OCI-LY7 (cell line): ENCODE results near the gene ELOVL6. TPM values are rescaled to one million over a fixed set of nuclear protein-coding genes. Genes with fewer than 3 reads are reported as not detected.

Source experiments
- Bru-seq: library from RNA; stranded (reverse); fragments of 400-500 nt; gene quantifications from one replicate; lab custom pipeline; 2021; lab: Mats Ljungman, UMichigan
- BruChase-seq, 2 experiments: library from RNA; stranded (reverse); fragments of 400-500 nt; gene quantifications; one replicate each; lab custom pipeline; 2021; lab: Mats Ljungman, UMichigan
- BruUV-seq: library from RNA; stranded (reverse); fragments of 400-500 nt; replicated peaks from 2 replicates; lab custom pipeline; 2021; lab: Mats Ljungman, UMichigan
- CTCF ChIA-PET: fragments of 300-600 bp; sonication (Branson Sonifier 250); formaldehyde crosslinking; loops from one replicate; lab custom pipeline; 2022; ENCODE audit warnings: antibody characterized with exemption; ENCODE audit not compliant: unreplicated experiment; lab: Charles Lee
- POLR2A ChIA-PET: fragments of 300-600 bp; sonication (Branson Sonifier 250); formaldehyde crosslinking; loops from one replicate; lab custom pipeline; 2022; ENCODE audit warnings: antibody characterized with exemption; lab: Charles Lee
- DNase-seq: peaks from one replicate; pipeline ENCODE4 v3.0.0-alpha.2; 2015; ENCODE audit warnings: low spot score
- H2AFZ ChIP-seq: fragments of 200-600 bp; sonication (generic), shearing (Covaris generic); 2 replicates; pipeline ENCODE4 v1.6.1; 2014; ENCODE audit warnings: mild to moderate bottlenecking, antibody characterized with exemption, low read length, moderate library complexity
- H3K27ac ChIP-seq: fragments of 200-600 bp; sonication (generic); 2 replicates; pipeline ENCODE4 v1.5.1; 2014; ENCODE audit warnings: mixed run types, low read depth, mild to moderate bottlenecking, moderate library complexity, low read length, inconsistent platforms; ENCODE audit not compliant: poor library complexity, severe bottlenecking
- H3K36me3 ChIP-seq: fragments of 200-600 bp; sonication (generic); 2 replicates; pipeline ENCODE4 v1.6.1; 2014; ENCODE audit warnings: mild to moderate bottlenecking, antibody characterized with exemption, low read length, moderate library complexity, mixed read lengths; ENCODE audit not compliant: insufficient read depth
- H3K4me1 ChIP-seq: fragments of 200-600 bp; sonication (generic); 2 replicates; pipeline ENCODE4 v1.5.1; 2014; ENCODE audit warnings: mild to moderate bottlenecking, low read length; ENCODE audit not compliant: insufficient read depth, poor library complexity, severe bottlenecking
- H3K4me2 ChIP-seq: fragments of 200-600 bp; sonication (generic); 2 replicates; pipeline ENCODE4 v1.6.1; 2014; ENCODE audit warnings: mild to moderate bottlenecking, low read length
- H3K4me3 ChIP-seq: fragments of 200-600 bp; sonication (generic); 2 replicates; pipeline ENCODE4 v1.5.1; 2014; ENCODE audit warnings: mild to moderate bottlenecking, low read depth, low read length; ENCODE audit not compliant: poor library complexity, severe bottlenecking
- H3K79me2 ChIP-seq: fragments of 200-600 bp; sonication (generic); 2 replicates; pipeline ENCODE4 v1.6.1; 2016; ENCODE audit warnings: low read depth, mild to moderate bottlenecking, low read length, moderate library complexity, mixed read lengths; ENCODE audit not compliant: insufficient read depth
- H3K9me2 ChIP-seq: fragments of 200-600 bp; sonication (generic); 2 replicates; pipeline ENCODE4 v1.6.1; 2016; ENCODE audit warnings: mild to moderate bottlenecking, low read length, mixed read lengths; ENCODE audit not compliant: insufficient read depth
- H3K9me3 ChIP-seq: fragments of 200-600 bp; sonication (generic); 2 replicates; pipeline ENCODE4 v1.6.1; 2014; ENCODE audit warnings: mild to moderate bottlenecking, mixed run types, low read length, mixed read lengths
- H4K20me1 ChIP-seq: fragments of 200-600 bp; sonication (generic); 2 replicates; pipeline ENCODE4 v1.6.1; 2014; ENCODE audit warnings: mild to moderate bottlenecking, antibody characterized with exemption, low read length, moderate library complexity, mixed read lengths; ENCODE audit not compliant: insufficient read depth
- CTCF ChIP-seq: fragments of 200-600 bp; sonication (generic); conservative IDR thresholded peaks from 2 replicates; pipeline ENCODE4 v1.5.1; 2014; ENCODE audit warnings: mild to moderate bottlenecking, antibody characterized with exemption, low read length, moderate library complexity, mixed read lengths
- EZH2phosphoT487 ChIP-seq: fragments of 200-600 bp; sonication (generic); IDR thresholded peaks from 2 replicates; pipeline ENCODE4 v1.6.1; 2018; ENCODE audit warnings: low read depth, borderline replicate concordance, mild to moderate bottlenecking, mixed run types, antibody characterized with exemption, low read length, moderate library complexity, mixed read lengths
- intact Hi-C: fragments of 100-400 bp; cut with micrococcal nuclease; formaldehyde crosslinking; loops from one replicate; pipeline ENCODE4 v1.10.0; 2022; ENCODE audit not compliant: unreplicated experiment
- long read RNA-seq: library from polyadenylated mRNA; stranded (forward); transcript quantifications from one replicate; pipeline ENCODE4 v2.0.0, GENCODE V29; 2022
- total RNA-seq, 2 experiments: library from RNA; depleted of rRNA in 1 of 2; stranded (reverse); fragments of >200 nt in 1 of 2; shearing (Covaris generic) in 1 of 2; gene quantifications; 2 replicates each; pipeline ENCODE4 v1.2.3, GENCODE V29; 2014 to 2022

ELOVL6 gene
- total RNA-seq (2014; rRNA removed; shearing (Covaris generic)): 12.6 and 14.5 TPM in 2 replicates
- total RNA-seq (2022): 45.5 and 45.6 TPM in 2 replicates
- Bru-seq, nascent RNA: percentile 85 among the genes with signal in this experiment
- BruChase-seq, experiment 1, labeled RNA remaining after a 6-hour chase: percentile 87 among the genes with signal in this experiment
- percentile 81 among the genes with signal in this experiment for BruChase-seq, experiment 2, labeled RNA remaining after a 2-hour chase
- long read RNA-seq, transcript ELOVL6-201 (4 exons, 3,090 nt): major isoform, 12 of 30 reads
- long read RNA-seq, partial matches to known transcripts: 2 of 30 reads
- long read RNA-seq, other reads (novel, unspliced or antisense): 14 of 30 reads

GRCh38 chr4:110198435-110199416 lies at the start of gene ELOVL6:
Gene ELOVL6, minus strand, starts transcription at chr4:110198615. Its CDS starts 280 bp downstream, at chr4:110198335.
- TF ChIP-seq EZH2phosphoT487: no peak
- no peak for TF ChIP-seq CTCF
- H3K4me2 ChIP-seq: peak within 1 kb of the TSS; percentile 89
- peak; percentile 76 for DNase-seq
- no peaks in the 10 kb centered on the region for H3K9me2 ChIP-seq
- peaks cover 70% of the 10 kb centered on the region for H3K4me1 ChIP-seq
- no peaks in the 10 kb centered on the region for H3K9me3 ChIP-seq
- H3K4me3 ChIP-seq: peak within 1 kb of the TSS; percentile 80
- no peaks in the 10 kb centered on the region; the same call in 1 of the 2 replicates for H3K36me3 ChIP-seq
- peak within 1 kb of the TSS; percentile 81 for H2AFZ ChIP-seq
- BruUV-seq: no TSS peak
- POLR2A ChIA-PET: interaction anchor here (0.6 to 1.3 kb wide), 11 partner anchors 9 to 468 kb away, joined by 3 to 7 read pairs (median 4); no protein-coding TSS in a partner anchor
- peaks cover 28% of the 10 kb centered on the region; the same call in 1 of the 2 replicates for H3K79me2 ChIP-seq
- CTCF ChIA-PET: no interaction called here
- H3K27ac ChIP-seq: peak within 1 kb of the TSS; percentile 84
- H4K20me1 ChIP-seq: no peaks in the 10 kb centered on the region
- intact Hi-C loops: loop anchor here (2.0 to 10.0 kb wide), 7 partner anchors 208 to 766 kb away; partner anchors contain the start of genes CASP6, GAR1, MCUB and SEC24B

GRCh38 chr4:110248100-110248499 lies 49.7 kb upstream of the ELOVL6 start:
- TF ChIP-seq EZH2phosphoT487: no peak
- TF ChIP-seq CTCF: no peak
- Histone ChIP-seq H3K4me2 (no peak overlapping the region), H3K9me3 (no peaks in the 10 kb centered on the region), H3K9me2 (no peaks in the 10 kb centered on the region), H2AFZ (no peak overlapping the region), H3K36me3 (no peaks in the 10 kb centered on the region), H3K79me2 (no peaks in the 10 kb centered on the region), H3K4me1 (no peaks in the 10 kb centered on the region), H3K4me3 (no peak overlapping the region), H3K27ac (no peak overlapping the region), H4K20me1 (no peaks in the 10 kb centered on the region)
- CTCF ChIA-PET: no interaction called here
- intact Hi-C loops: no loop called here
- BruUV-seq: no TSS peak
- DNase-seq: no peak
- POLR2A ChIA-PET: no interaction called here
